SJCRH30 (cell line): ENCODE data around the gene COL4A2. TPM values are rescaled to one million over a fixed set of nuclear protein-coding genes. Genes with fewer than 3 reads are reported as not detected.

Source experiments
- DNase-seq, 2 experiments: peaks; one replicate each; pipeline ENCODE4 v3.0.0-alpha.2; 2015 to 2020
- H3K27ac ChIP-seq: fragments of 250-450 bp; sonication (Bioruptor Pico); 2 replicates; pipeline ENCODE4 v1.5.1; 2020; ENCODE audit warnings: mild to moderate bottlenecking, moderate library complexity
- H3K27me3 ChIP-seq: fragments of 250-450 bp; sonication (Bioruptor Pico); 2 replicates; pipeline ENCODE4 v1.5.1; 2020; ENCODE audit warnings: mild to moderate bottlenecking, moderate library complexity
- H3K36me3 ChIP-seq: fragments of 250-450 bp; sonication (Bioruptor Pico); 2 replicates; pipeline ENCODE4 v1.5.1; 2020; ENCODE audit warnings: mild to moderate bottlenecking, moderate library complexity
- H3K4me1 ChIP-seq: fragments of 250-450 bp; sonication (Bioruptor Pico); 2 replicates; pipeline ENCODE4 v1.5.1; 2020; ENCODE audit warnings: mild to moderate bottlenecking, moderate library complexity
- H3K4me3 ChIP-seq: fragments of 250-450 bp; sonication (Bioruptor Pico); 2 replicates; pipeline ENCODE4 v1.5.1; 2020; ENCODE audit warnings: mild to moderate bottlenecking, moderate library complexity
- H3K9me3 ChIP-seq: fragments of 250-450 bp; sonication (Bioruptor Pico); replicated peaks from 2 replicates; pipeline ENCODE4 v1.5.1; 2020; ENCODE audit warnings: mild to moderate bottlenecking, moderate library complexity
- total RNA-seq: library from RNA; depleted of rRNA; stranded (reverse); fragments of >200 nt; shearing (Covaris generic); gene quantifications from 2 replicates; pipeline ENCODE4 v1.2.3, GENCODE V29; 2014

Gene COL4A2
- total RNA-seq, 1 experiment from 2014 or later = 251 TPM

- peak overlapping the region; percentile 53 for H3K27ac ChIP-seq
- DNase-seq = peak; percentile 96 to 98
- H3K27me3 ChIP-seq = no peaks in the 10 kb centered on the region
- H3K36me3 ChIP-seq = no peaks in the 10 kb centered on the region
- H3K4me1 ChIP-seq = peaks cover 15% of the 10 kb centered on the region
- no peaks in the 10 kb centered on the region; the same call in 1 of the 2 replicates for H3K9me3 ChIP-seq
- H3K4me3 ChIP-seq = no peak overlapping the region
Measured at GRCh38 chr13:110538632-110539031, 231.5 kb downstream of the COL4A2 start.

DNA sequence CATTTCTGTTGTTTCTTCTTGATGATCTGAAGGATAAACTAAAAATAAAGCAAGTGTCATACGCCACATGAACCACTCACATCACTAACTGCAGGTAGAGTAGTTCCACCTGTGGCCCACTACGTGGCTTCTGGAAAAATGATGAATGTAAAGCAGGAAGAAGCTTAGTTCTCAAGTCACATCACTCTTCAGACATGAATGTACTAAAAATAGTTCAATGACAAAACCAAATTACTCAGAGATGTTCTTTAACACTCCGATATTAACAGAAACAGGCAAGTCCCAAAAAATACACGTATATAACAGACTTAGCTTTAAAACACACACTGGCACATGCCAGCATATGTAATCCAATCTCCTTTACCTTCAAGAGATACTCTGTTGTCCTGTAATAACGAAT, 232.8 kb downstream of the COL4A2 start:
- peaks cover 3% of the 10 kb centered on the region; the same call in 1 of the 2 replicates for H3K36me3 ChIP-seq
- H3K4me3 ChIP-seq = no peak overlapping the region
- H3K9me3 ChIP-seq = peaks cover 3% of the 10 kb centered on the region

GRCh38 chr13:110540871-110541525, 233.9 kb downstream of the COL4A2 start:
- no peak overlapping the region for H3K4me3 ChIP-seq
- peaks cover 15% of the 10 kb centered on the region for H3K4me1 ChIP-seq
- peak overlapping the region; percentile 35 for H3K27ac ChIP-seq
- no peak for DNase-seq
- H3K27me3 ChIP-seq = no peaks in the 10 kb centered on the region
- H3K9me3 ChIP-seq = peaks cover 3% of the 10 kb centered on the region
- peaks cover 3% of the 10 kb centered on the region; the same call in 1 of the 2 replicates for H3K36me3 ChIP-seq

More for the DNA sequence above, 232.8 kb downstream of the COL4A2 start:
- Histone ChIP-seq H3K4me1 (peaks cover 15% of the 10 kb centered on the region), H3K27ac (no peak overlapping the region), H3K27me3 (no peaks in the 10 kb centered on the region)
- no peak for DNase-seq

GRCh38 chr13:110541526-110541920, 234.4 kb downstream of the COL4A2 start:
- Histone ChIP-seq H3K27me3 (no peaks in the 10 kb centered on the region), H3K4me1 (peaks cover 17% of the 10 kb centered on the region), H3K4me3 (no peak overlapping the region), H3K36me3 (peaks cover 3% of the 10 kb centered on the region; the same call in 1 of the 2 replicates), H3K27ac (peak overlapping the region; percentile 35), H3K9me3 (peaks cover 3% of the 10 kb centered on the region)
- no peak for DNase-seq

GRCh38 chr13:110542169-110542796, 235.2 kb downstream of the COL4A2 start:
- Histone ChIP-seq H3K4me1 (peaks cover 17% of the 10 kb centered on the region), H3K9me3 (peaks cover 3% of the 10 kb centered on the region), H3K27me3 (no peaks in the 10 kb centered on the region), H3K27ac (no peak overlapping the region), H3K36me3 (peaks cover 3% of the 10 kb centered on the region; the same call in 1 of the 2 replicates), H3K4me3 (no peak overlapping the region)
- DNase-seq = no peak

DNA sequence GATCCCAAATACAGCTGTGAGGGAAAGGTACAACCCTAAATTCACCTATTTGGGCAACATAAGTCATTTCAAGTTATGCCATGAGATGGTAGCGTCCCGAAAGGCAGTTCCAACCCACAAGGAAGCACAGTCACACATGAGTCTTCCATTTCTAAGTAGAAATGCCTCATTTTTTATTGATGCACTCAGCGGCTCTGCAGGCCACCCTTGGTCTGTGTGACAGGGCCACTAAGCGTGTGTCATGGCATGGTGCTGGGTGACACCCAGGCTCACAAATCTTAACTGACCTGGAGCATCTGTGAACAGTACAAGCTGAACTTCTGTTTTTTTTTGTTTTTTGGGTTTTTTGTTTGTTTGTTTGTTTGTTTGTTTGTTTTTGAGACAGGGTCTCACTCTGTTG, 239.3 kb downstream of the COL4A2 start:
- H3K9me3 ChIP-seq = peaks cover 3% of the 10 kb centered on the region; the same call in 1 of the 2 replicates
- peaks cover 3% of the 10 kb centered on the region; the same call in 1 of the 2 replicates for H3K36me3 ChIP-seq
- no peaks in the 10 kb centered on the region for H3K27me3 ChIP-seq
- DNase-seq = no peak
- H3K4me3 ChIP-seq = no peak overlapping the region
- H3K27ac ChIP-seq = no peak overlapping the region
- peaks cover 13% of the 10 kb centered on the region; the same call in 1 of the 2 replicates for H3K4me1 ChIP-seq

- peaks cover 3% of the 10 kb centered on the region; the same call in 1 of the 2 replicates for H3K36me3 ChIP-seq
- H3K27ac ChIP-seq = peak overlapping the region; percentile 31; the same call in 1 of the 2 replicates
- H3K4me1 ChIP-seq = peaks cover 9% of the 10 kb centered on the region; the same call in 1 of the 2 replicates
- H3K27me3 ChIP-seq = no peaks in the 10 kb centered on the region
- H3K4me3 ChIP-seq = peak overlapping the region; percentile 10; the same call in 1 of the 2 replicates
- DNase-seq = peak; percentile 84 to 86
- H3K9me3 ChIP-seq = peaks cover 3% of the 10 kb centered on the region; the same call in 1 of the 2 replicates
Measured at GRCh38 chr13:110546926-110547325, 239.8 kb downstream of the COL4A2 start.

DNA sequence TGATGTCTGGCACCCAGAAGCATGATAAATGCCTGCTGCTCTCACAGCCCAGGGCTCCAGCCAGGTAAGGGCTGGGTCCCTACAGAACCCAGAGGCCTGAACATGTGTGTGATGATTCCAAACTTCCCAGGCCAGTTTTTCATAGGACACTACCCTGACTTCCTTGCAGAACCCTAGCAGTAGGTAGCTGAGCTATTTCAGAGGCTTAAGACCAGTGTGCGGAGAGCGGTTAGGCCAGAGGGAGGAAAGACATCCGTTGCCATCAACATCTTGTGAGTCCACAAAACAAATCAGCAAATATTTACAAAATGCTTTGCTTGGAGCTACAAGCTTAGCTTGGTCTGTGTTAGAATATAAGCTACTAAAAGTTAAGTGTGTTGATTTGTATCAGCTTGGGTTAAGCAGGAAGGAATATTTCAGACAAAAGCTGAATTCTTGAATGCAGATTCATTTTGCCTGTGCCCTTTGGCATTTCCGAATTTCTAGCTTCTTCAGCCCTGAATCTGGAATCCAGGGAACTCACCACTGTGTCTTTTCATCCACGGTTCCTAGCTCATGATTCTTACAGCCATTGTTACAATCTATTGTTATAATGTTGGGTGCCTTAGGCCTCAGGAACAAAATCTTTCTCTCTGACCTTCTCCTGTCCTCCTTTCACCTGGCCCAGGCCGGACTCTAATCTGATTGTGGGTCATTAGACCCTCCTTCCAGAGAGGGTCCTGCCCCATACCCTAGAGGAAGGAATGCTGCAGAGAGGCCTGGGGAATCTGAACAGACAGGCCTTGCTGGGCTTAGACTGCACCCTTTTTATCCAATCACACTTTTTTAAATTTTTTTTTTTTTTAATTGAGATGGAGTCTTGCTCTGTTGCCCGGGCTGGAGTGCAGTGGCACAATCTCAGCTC, 242.1 kb downstream of the COL4A2 start:
- peaks cover 3% of the 10 kb centered on the region; the same call in 1 of the 2 replicates for H3K9me3 ChIP-seq
- H3K36me3 ChIP-seq = peaks cover 2% of the 10 kb centered on the region; the same call in 1 of the 2 replicates
- no peaks in the 10 kb centered on the region for H3K27me3 ChIP-seq
- no peak for DNase-seq
- no peak overlapping the region for H3K4me3 ChIP-seq
- H3K27ac ChIP-seq = no peak overlapping the region
- peaks cover 9% of the 10 kb centered on the region; the same call in 1 of the 2 replicates for H3K4me1 ChIP-seq

DNA sequence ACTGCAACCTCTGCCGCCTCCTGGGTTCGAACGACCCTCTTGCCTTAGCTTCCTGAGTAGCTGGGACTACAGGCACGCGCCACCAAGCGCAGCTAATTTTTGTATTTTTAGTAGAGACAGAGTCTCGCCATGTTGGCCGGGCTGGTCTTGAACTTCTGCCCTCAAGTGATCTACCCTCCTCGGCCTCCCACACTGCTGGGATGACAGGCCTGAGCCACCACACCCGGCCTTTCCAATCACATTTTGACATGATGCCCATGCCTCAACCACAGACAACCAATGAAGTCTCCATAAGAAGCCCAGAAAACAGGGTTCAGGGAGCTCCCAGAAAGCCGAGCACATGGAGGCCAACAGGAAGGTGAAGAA, 242.7 kb downstream of the COL4A2 start:
- Histone ChIP-seq H3K27ac (no peak overlapping the region), H3K27me3 (no peaks in the 10 kb centered on the region), H3K4me3 (no peak overlapping the region), H3K4me1 (peaks cover 9% of the 10 kb centered on the region; the same call in 1 of the 2 replicates), H3K36me3 (no peaks in the 10 kb centered on the region), H3K9me3 (no peaks in the 10 kb centered on the region; the same call in 1 of the 2 replicates)
- no peak for DNase-seq

DNA sequence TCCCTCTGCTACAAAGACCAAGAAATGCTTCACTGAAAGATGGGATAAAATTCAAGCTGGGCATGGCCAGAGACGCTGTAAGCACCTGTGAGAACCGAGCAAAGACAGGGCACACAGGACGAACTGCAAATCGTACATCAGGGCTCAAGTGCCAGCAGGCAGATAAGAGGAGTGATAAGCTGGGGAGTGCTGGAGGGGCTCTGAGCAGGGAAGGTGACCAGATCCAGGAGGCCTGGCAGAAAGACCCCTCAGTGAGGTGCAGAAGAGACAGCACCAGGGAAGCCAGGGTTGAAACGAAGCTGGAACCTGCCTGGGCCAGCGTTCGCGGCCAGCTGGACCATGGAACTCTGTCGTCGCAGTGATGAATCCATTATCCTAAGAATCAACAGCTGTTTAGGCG, 244.2 kb downstream of the COL4A2 start:
- H3K36me3 ChIP-seq = no peaks in the 10 kb centered on the region
- peaks cover 7% of the 10 kb centered on the region; the same call in 1 of the 2 replicates for H3K4me1 ChIP-seq
- no peaks in the 10 kb centered on the region for H3K27me3 ChIP-seq
- H3K9me3 ChIP-seq = no peaks in the 10 kb centered on the region
- DNase-seq = no peak
- no peak overlapping the region for H3K4me3 ChIP-seq
- no peak overlapping the region for H3K27ac ChIP-seq

DNA sequence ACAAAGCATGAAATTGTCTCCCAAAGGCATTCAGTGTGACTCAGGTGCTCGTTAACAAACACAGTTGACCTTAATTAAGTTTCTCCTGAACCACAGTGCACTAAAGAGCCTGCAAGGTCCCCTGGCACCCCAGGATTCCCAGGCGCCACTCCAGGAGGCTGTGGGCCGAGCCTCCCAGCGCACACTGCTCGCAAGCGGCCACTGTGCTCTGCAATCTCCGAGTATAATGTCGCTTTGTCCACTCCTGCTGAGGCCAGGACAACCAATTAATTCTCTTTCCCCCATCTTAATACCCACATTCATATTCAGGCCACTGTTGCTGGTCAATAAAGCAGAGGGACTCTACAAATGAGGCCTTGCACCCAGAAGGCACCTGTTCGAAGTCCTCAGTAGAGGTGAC, 245.7 kb downstream of the COL4A2 start:
- Histone ChIP-seq H3K27me3 (no peaks in the 10 kb centered on the region), H3K27ac (no peak overlapping the region), H3K4me3 (no peak overlapping the region), H3K4me1 (peaks cover 2% of the 10 kb centered on the region; the same call in 1 of the 2 replicates), H3K9me3 (no peaks in the 10 kb centered on the region; the same call in 1 of the 2 replicates), H3K36me3 (no peaks in the 10 kb centered on the region)
- no peak for DNase-seq

GRCh38 chr13:110553417-110553816, 246.3 kb downstream of the COL4A2 start:
- Histone ChIP-seq H3K36me3 (no peaks in the 10 kb centered on the region), H3K4me1 (no peaks in the 10 kb centered on the region), H3K27me3 (no peaks in the 10 kb centered on the region), H3K27ac (no peak overlapping the region), H3K9me3 (no peaks in the 10 kb centered on the region; the same call in 1 of the 2 replicates), H3K4me3 (no peak overlapping the region)
- DNase-seq = no peak

GRCh38 chr13:110554227-110554836, 247.2 kb downstream of the COL4A2 start:
- no peak for DNase-seq
- Histone ChIP-seq H3K4me1 (no peaks in the 10 kb centered on the region), H3K36me3 (no peaks in the 10 kb centered on the region), H3K27me3 (no peaks in the 10 kb centered on the region), H3K4me3 (no peak overlapping the region), H3K9me3 (no peaks in the 10 kb centered on the region; the same call in 1 of the 2 replicates), H3K27ac (no peak overlapping the region)

- no peaks in the 10 kb centered on the region for H3K36me3 ChIP-seq
- no peaks in the 10 kb centered on the region; the same call in 1 of the 2 replicates for H3K9me3 ChIP-seq
- no peak overlapping the region for H3K4me3 ChIP-seq
- no peaks in the 10 kb centered on the region for H3K27me3 ChIP-seq
- no peak for DNase-seq
- H3K27ac ChIP-seq = no peak overlapping the region
- no peaks in the 10 kb centered on the region; the same call in 1 of the 2 replicates for H3K4me1 ChIP-seq
Measured at GRCh38 chr13:110554946-110555345, 247.9 kb downstream of the COL4A2 start.
